CD4-positive, alpha-beta T cell treated with Interleukin-15 for 4 hours (primary cell): Measurements from ENCODE around the gene IL6R.
"Not testable (repeated sequence)": the region's sequence is repeated elsewhere in the genome, so short reads cannot be mapped to it uniquely, and the experiment has no call there.

ENCODE experiments used
- DNase-seq: peaks from one replicate; pipeline ENCODE4 v3.0.0-alpha.2; 2020; ENCODE audit warnings: low spot score

The IL6R gene

GRCh38 chr1:154404984-154405746 lies at the start of gene IL6R:
Gene IL6R (plus strand): TSS chr1:154405343. CDS start chr1:154405630, 287 bp downstream.
- peak; percentile 75 for DNase-seq

- no peak for DNase-seq
These were observed 46.6 kb upstream of the IL6R start for GRCh38 chr1:154358519-154358918.

- DNase-seq = no peak
These were observed 44.9 kb upstream of the IL6R start for GRCh38 chr1:154360288-154360687.

- DNase-seq = not testable (repeated sequence)
These were observed 44.3 kb upstream of the IL6R start for GRCh38 chr1:154360881-154361280.

- no peak for DNase-seq
These were observed 43.8 kb upstream of the IL6R start for GRCh38 chr1:154361357-154361756.

GRCh38 chr1:154371436-154371835 lies 33.7 kb upstream of the IL6R start:
- DNase-seq = no peak

GRCh38 chr1:154373777-154374357 lies 31.3 kb upstream of the IL6R start:
- not testable (repeated sequence) for DNase-seq

- no peak for DNase-seq
These were observed 25.8 kb upstream of the IL6R start for GRCh38 chr1:154379301-154379700.

- no peak for DNase-seq
These were observed 20.3 kb upstream of the IL6R start for GRCh38 chr1:154384650-154385489.

GRCh38 chr1:154386643-154387352 lies 18.3 kb upstream of the IL6R start:
- DNase-seq = peak; percentile 91

- DNase-seq = no peak
These were observed 13.9 kb upstream of the IL6R start for GRCh38 chr1:154391086-154391770.

GRCh38 chr1:154398141-154398540 lies 7.0 kb upstream of the IL6R start:
- no peak for DNase-seq

- no peak for DNase-seq
These were observed 6.5 kb upstream of the IL6R start for GRCh38 chr1:154398678-154399077.

GRCh38 chr1:154400381-154400801 lies 4.8 kb upstream of the IL6R start:
- no peak for DNase-seq

- no peak for DNase-seq
These were observed 2.7 kb upstream of the IL6R start for GRCh38 chr1:154402409-154402921.

GRCh38 chr1:154403261-154403943 lies 1.7 kb upstream of the IL6R start:
- peak; percentile 43 for DNase-seq

- DNase-seq = no peak
These were observed 1.2 kb upstream of the IL6R start for GRCh38 chr1:154403983-154404382.

- DNase-seq = no peak
These were observed 622 bp upstream of the IL6R start for GRCh38 chr1:154404511-154404931.

GRCh38 chr1:154405747-154406571 lies 816 bp downstream of the IL6R start:
- peak; percentile 43 for DNase-seq

GRCh38 chr1:154406572-154406879 lies 1.4 kb downstream of the IL6R start:
- no peak for DNase-seq
